Esophagus muscularis mucosa (tissue), 3 donors: ENCODE results near the gene EFL1.

Experiments used
- POLR2A ChIP-seq: fragments of 450-650 bp; IDR thresholded peaks from one replicate; pipeline ENCODE4 v1.6.1; 2017; ENCODE audit warnings: antibody characterized with exemption, moderate library complexity, mild to moderate bottlenecking, low read depth
- POLR2AphosphoS5 ChIP-seq, 2 donors: sonication (generic); formaldehyde crosslinking; IDR thresholded peaks; one replicate each; pipeline ENCODE4 v1.6.1; 2017; ENCODE audit warnings: antibody characterized with exemption in 2 of 2
- TF ChIP-seq, protein P1 (sequence below), 3 experiments: fragments of 200-600 bp in 2 of 3; fragments of 450-650 bp in 1 of 3; sonication (generic) in 2 of 3; IDR thresholded peaks; one replicate each; pipeline ENCODE4 v1.5.1; 2017 to 2019; ENCODE audit warnings: antibody characterized with exemption in 3 of 3, mild to moderate bottlenecking in 2 of 3, moderate library complexity in 1 of 3

DNA sequence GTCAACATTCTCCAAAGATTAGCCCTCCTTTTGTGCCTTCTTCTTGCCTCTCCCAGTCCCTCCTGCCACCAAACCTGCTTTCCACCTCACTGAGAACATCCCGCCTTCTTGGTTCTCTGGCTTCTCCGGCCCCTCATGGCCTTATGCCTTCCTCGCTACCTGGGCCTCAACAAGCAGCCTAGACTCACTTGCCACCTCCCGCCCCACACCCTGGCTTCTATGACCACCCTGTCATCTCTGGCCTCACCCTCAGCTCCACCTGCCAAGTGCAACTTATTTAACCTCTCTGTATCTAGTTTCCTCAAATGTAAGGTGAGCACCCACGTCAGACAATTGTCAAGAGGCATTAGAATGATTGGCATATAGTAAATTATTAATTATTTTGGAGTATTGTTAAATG is 147.9 kb downstream of the EFL1 start:
- TF ChIP-seq, protein P1, sequence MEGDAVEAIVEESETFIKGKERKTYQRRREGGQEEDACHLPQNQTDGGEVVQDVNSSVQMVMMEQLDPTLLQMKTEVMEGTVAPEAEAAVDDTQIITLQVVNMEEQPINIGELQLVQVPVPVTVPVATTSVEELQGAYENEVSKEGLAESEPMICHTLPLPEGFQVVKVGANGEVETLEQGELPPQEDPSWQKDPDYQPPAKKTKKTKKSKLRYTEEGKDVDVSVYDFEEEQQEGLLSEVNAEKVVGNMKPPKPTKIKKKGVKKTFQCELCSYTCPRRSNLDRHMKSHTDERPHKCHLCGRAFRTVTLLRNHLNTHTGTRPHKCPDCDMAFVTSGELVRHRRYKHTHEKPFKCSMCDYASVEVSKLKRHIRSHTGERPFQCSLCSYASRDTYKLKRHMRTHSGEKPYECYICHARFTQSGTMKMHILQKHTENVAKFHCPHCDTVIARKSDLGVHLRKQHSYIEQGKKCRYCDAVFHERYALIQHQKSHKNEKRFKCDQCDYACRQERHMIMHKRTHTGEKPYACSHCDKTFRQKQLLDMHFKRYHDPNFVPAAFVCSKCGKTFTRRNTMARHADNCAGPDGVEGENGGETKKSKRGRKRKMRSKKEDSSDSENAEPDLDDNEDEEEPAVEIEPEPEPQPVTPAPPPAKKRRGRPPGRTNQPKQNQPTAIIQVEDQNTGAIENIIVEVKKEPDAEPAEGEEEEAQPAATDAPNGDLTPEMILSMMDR (IDR thresholded peaks at IDR 0.05) = no peak
- TF ChIP-seq POLR2A (no peak), POLR2AphosphoS5 (IDR thresholded peaks at IDR 0.05) (no peak)
